Activated naive CD8-positive, alpha-beta T cell treated with anti-CD3 and anti-CD28 coated beads, Interleukin-2, amount 50 U/mL, for 24 hours (primary cell): ENCODE data around the gene UROC1.
A peak's percentile ranks its signal among the peaks of the same experiment; 100 is the strongest.

Experiments
- ATAC-seq: fragments of 150-1000 bp; cut with Tn5 transposase; one replicate; pipeline ENCODE4 v1.10.0; 2021
- DNase-seq: peaks from one replicate; pipeline ENCODE4 v3.0.0; 2021
- H3K27ac Mint-ChIP-seq: one replicate; pipeline ENCODE4 v1.8.0; 2021; ENCODE audit warnings: mild to moderate bottlenecking, mixed read lengths
- H3K27me3 Mint-ChIP-seq: one replicate; pipeline ENCODE4 v1.8.0; 2021; ENCODE audit warnings: mixed read lengths
- H3K36me3 Mint-ChIP-seq: one replicate; pipeline ENCODE4 v1.8.0; 2021; ENCODE audit warnings: low read depth, mixed read lengths
- H3K4me1 Mint-ChIP-seq: one replicate; pipeline ENCODE4 v1.8.0; 2021; ENCODE audit warnings: mixed read lengths
- H3K4me3 Mint-ChIP-seq: one replicate; pipeline ENCODE4 v1.8.0; 2021; ENCODE audit warnings: mild to moderate bottlenecking, moderate library complexity, mixed read lengths
- H3K9me3 Mint-ChIP-seq: one replicate; pipeline ENCODE4 v1.8.0; 2021; ENCODE audit warnings: mixed read lengths

UROC1 gene

DNA sequence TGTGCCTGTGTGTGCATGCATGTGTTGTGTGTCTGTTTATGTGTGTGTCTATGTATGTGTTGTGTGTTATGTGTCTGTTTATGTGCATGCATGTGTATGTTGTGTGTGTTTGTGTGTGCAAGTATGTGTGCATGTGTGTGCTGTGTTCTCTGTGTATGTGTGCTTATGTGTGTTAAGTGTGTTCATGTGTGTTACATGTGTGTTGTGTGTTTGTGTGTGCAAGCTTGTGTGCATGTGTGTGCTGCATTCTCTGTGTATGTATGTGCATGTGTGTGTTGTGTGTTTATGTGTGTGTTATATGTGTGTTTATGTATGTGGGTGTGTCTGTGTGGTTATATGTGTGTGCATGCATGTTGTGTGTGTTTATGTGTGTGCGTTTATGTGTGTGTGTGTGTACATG is 14.9 kb downstream of the UROC1 start:
- Mint-ChIP-seq H3K4me3 (no peak overlapping the region), H3K27ac (no peak overlapping the region), H3K9me3 (no peaks in the 10 kb centered on the region), H3K4me1 (no peaks in the 10 kb centered on the region), H3K36me3 (no peaks in the 10 kb centered on the region), H3K27me3 (no peaks in the 10 kb centered on the region)
- ATAC-seq, result no peak
- no peak for DNase-seq

DNA sequence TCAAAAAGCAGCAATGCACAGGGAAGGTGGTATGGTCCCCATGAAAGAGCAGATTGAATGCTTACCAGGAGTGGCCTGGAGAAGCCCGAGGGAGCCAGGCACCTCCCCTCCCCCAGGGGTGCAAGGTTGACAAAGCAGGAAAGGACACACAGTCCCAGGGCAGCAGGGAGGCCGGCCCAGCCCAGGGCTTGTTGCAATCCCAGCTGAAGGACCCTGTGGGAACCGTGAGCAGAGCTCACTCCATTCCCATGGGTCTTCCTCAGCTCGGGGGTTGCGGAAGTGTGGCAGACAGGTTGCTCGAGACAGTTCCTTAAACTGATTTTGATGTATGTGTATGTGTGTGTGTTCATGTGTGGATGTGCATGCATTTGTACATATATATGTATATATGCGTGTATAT is 15.8 kb downstream of the UROC1 start:
- ATAC-seq (no peak), DNase-seq (no peak)
- no peak overlapping the region for H3K4me3 Mint-ChIP-seq
- H3K36me3 Mint-ChIP-seq, result no peaks in the 10 kb centered on the region
- H3K27me3 Mint-ChIP-seq, result no peaks in the 10 kb centered on the region
- no peak overlapping the region for H3K27ac Mint-ChIP-seq
- no peaks in the 10 kb centered on the region for H3K9me3 Mint-ChIP-seq
- H3K4me1 Mint-ChIP-seq, result no peaks in the 10 kb centered on the region

DNA sequence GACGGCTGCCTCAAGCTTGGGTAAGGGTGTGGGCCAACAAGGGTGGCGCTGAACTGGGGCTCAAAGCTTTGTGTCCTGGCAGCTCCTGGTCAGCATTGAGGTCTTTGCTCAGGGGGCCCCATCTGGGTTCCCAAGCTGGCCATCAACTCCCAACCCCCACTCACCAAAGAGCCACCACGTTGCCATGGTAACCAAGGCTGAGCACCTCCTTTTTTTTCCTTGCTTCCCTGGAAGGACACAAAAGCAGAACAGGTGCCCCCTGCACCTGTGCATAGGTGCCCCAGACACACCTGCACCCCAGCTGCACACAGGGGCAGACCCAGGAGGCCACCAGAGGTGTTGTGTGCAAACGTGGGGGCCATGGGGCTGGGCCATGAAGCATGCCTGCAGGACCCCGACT is 16.5 kb downstream of the UROC1 start:
- Mint-ChIP-seq H3K36me3 (no peaks in the 10 kb centered on the region), H3K4me3 (no peak overlapping the region), H3K27ac (no peak overlapping the region), H3K27me3 (no peaks in the 10 kb centered on the region), H3K4me1 (no peaks in the 10 kb centered on the region), H3K9me3 (no peaks in the 10 kb centered on the region)
- ATAC-seq (no peak), DNase-seq (no peak)

DNA sequence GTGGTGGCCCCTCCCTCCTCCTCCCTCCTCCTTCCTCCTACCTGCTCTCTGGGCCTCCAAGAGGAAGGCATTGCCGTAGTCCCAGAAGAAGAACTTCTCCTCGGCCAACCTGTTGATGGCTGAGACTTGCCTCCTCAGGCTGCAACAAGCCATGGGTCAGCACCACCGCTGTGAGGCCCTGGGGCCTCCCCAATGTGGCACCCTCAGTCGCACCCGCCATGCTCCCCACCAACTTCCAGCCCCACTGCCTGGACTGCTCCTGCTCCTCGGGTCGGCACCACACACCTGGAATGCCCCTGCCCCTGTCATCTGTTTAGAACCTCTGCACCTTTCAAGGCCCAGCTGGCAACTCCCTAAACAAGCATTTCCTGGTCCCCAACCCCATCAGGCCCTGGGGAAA is 17.6 kb downstream of the UROC1 start:
- DNase-seq (no peak), ATAC-seq (no peak)
- Mint-ChIP-seq H3K4me1 (no peaks in the 10 kb centered on the region), H3K27ac (no peak overlapping the region), H3K4me3 (no peak overlapping the region), H3K27me3 (no peaks in the 10 kb centered on the region), H3K9me3 (no peaks in the 10 kb centered on the region), H3K36me3 (no peaks in the 10 kb centered on the region)

DNA sequence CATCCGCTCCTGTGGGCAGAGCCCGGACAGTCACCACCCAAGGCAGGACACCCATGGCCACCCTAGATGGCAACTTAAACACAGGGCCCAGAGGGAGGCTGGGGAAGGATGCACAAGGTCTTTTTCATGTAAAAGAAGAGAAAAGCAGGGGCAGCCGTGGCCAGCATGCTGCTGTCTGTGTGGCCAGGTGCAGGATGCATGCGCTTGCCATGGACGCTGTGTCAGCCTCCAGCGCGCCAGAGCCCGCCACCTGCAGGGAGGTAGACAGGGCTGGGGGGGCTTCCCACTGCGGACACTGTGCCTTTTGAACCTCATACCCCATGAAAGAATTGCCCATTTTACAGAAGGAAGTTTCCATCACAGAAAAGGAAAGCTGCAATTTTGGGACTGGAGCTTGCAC is 18.2 kb downstream of the UROC1 start:
- ATAC-seq (no peak), DNase-seq (no peak)
- H3K27me3 Mint-ChIP-seq, result no peaks in the 10 kb centered on the region
- H3K4me1 Mint-ChIP-seq, result no peaks in the 10 kb centered on the region
- no peak overlapping the region for H3K4me3 Mint-ChIP-seq
- no peak overlapping the region for H3K27ac Mint-ChIP-seq
- H3K36me3 Mint-ChIP-seq, result no peaks in the 10 kb centered on the region
- no peaks in the 10 kb centered on the region for H3K9me3 Mint-ChIP-seq

DNA sequence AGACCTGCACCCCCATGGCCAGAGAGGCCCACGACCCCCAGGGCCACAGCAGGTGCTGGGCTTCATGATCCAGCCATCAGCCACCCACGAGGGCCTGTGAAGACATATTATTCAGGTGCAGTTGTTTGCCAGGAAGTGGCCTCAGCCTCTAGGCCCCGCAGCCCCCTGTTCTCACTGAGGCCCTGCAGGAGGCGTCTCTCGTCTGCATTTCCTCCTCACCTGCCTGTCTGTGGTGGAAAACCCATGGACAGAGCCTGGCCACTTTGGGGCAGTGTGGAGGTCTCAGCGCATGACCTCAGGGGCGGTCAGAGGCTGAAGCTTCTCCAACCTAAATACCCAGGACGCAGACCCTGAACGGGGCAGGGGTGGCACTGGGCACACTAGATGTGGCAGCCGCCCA is 18.6 kb downstream of the UROC1 start:
- no peak for DNase-seq
- no peaks in the 10 kb centered on the region for H3K36me3 Mint-ChIP-seq
- no peak overlapping the region for H3K4me3 Mint-ChIP-seq
- no peaks in the 10 kb centered on the region for H3K9me3 Mint-ChIP-seq
- H3K27me3 Mint-ChIP-seq, result no peaks in the 10 kb centered on the region
- H3K27ac Mint-ChIP-seq, result no peak overlapping the region
- ATAC-seq, result no peak
- H3K4me1 Mint-ChIP-seq, result no peaks in the 10 kb centered on the region

DNA sequence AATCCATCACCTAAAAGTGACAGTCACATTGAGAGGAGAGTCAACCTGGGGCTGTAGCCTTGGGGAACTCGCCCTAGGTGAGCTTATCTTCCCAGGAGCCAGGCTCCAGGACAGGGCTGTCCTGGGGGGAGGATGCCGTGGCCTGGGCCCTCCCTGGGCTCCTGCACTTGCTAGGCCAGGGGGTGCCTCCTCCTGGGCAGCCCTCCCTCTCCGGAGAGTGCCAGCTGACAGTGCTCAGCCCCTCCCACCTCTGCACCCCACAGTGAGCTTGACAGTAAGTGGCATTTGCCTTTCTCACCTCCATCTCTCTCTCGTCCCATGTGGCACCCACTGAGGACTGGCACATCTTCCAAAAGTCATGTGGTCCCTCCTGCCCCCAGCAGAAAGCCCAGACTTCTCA is 19.1 kb downstream of the UROC1 start:
- no peaks in the 10 kb centered on the region for H3K27me3 Mint-ChIP-seq
- no peaks in the 10 kb centered on the region for H3K36me3 Mint-ChIP-seq
- no peak for DNase-seq

DNA sequence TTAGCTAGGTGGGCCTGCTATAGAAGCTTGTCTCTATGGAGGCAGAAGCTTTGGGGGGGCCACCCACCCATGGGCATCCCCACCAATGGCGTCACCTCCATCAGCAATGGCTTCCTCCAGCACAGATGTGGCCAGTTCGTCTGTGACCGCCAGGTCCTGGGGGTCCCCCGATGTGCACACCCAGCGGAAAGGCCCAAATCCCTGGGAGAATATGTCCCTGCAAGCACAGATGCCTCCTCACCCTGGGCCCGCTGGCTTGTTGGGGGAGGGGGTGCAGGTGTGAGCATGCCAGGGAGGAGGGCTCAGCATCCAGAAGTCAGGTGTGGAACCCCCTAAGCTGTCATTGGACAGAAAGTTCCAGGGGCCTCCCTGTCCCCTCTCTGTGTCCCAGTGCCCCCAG is 19.6 kb downstream of the UROC1 start:
- no peaks in the 10 kb centered on the region for H3K36me3 Mint-ChIP-seq
- no peaks in the 10 kb centered on the region for H3K9me3 Mint-ChIP-seq
- no peaks in the 10 kb centered on the region for H3K27me3 Mint-ChIP-seq
- no peak overlapping the region for H3K27ac Mint-ChIP-seq
- no peak for ATAC-seq
- H3K4me1 Mint-ChIP-seq, result no peaks in the 10 kb centered on the region
- no peak for DNase-seq
- no peak overlapping the region for H3K4me3 Mint-ChIP-seq

More for the DNA sequence above, 19.1 kb downstream of the UROC1 start:
- Mint-ChIP-seq H3K4me1 (no peaks in the 10 kb centered on the region), H3K9me3 (no peaks in the 10 kb centered on the region), H3K27ac (no peak overlapping the region), H3K4me3 (no peak overlapping the region)
- no peak for ATAC-seq

DNA sequence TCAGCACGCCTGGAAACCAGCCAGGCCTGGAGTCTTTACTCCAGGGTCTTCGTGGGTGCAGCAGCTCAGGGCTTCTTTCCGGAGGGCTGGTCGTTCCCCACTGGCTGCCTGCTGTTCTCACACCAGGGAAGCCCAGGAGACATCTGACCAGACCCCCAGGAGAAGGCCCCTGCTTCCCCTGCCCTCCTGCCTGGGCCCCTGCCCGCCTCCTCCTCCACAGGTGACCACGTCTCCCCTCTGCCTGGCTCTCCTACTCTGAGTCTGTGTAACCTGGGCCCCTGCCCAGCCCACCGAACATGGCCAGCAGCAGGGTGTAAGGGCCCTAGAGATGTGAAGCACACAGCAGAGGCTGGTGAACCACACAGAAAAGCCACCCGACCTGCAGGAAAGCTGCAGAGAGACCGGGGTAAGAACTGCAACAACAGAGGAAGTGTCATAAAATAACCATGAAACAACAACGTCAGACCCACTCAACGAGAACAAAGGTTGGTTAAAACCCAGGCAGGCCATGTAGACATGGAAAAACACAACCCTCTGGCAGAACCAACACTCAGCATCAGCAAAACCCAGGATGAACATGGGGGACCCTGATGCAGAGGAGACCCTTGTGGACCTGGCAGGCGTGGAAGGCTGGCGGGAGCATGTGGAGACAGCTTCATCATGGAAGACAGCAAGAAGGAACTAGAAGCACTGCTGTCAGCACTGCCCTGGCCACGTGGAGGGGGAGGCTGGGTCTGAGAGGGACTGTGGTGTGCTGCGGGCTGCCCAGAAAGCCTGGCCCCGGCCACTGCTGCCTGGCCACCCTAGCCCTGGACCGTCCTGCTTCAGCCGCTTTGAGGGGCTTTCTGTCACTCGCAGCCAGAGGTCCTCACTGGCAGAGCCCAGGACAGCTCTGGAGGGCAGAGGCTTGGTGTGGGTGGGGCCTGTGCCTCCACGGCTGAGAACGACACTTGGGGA is 20.4 kb downstream of the UROC1 start:
- no peaks in the 10 kb centered on the region for H3K36me3 Mint-ChIP-seq
- no peaks in the 10 kb centered on the region for H3K4me1 Mint-ChIP-seq
- H3K9me3 Mint-ChIP-seq, result no peaks in the 10 kb centered on the region
- no peak overlapping the region for H3K4me3 Mint-ChIP-seq
- no peak for DNase-seq
- no peak for ATAC-seq
- H3K27ac Mint-ChIP-seq, result no peak overlapping the region
- H3K27me3 Mint-ChIP-seq, result no peaks in the 10 kb centered on the region

DNA sequence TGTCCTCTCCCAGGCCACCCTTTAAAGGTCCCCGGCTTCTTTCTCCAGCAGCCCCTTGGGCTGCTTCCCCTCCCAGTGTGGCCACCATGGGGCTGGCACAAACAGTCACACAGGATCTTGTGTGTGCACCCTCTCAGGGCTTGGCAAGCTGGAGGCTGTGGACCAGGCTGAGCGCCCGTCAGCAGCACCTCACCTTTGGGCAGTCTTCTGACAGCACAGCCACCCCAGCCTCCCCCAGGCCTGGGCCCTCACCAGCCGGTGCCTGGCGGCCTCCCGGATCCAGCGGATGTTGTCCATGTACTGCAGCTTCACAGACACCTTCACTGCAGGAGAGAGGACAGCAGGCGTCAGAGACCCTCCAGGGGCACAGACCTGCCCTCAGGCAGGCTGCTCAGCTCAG is 21.8 kb downstream of the UROC1 start:
- ATAC-seq (no peak), DNase-seq (no peak)
- Mint-ChIP-seq H3K4me1 (no peaks in the 10 kb centered on the region), H3K9me3 (no peaks in the 10 kb centered on the region), H3K36me3 (no peaks in the 10 kb centered on the region), H3K4me3 (no peak overlapping the region), H3K27ac (no peak overlapping the region), H3K27me3 (no peaks in the 10 kb centered on the region)

DNA sequence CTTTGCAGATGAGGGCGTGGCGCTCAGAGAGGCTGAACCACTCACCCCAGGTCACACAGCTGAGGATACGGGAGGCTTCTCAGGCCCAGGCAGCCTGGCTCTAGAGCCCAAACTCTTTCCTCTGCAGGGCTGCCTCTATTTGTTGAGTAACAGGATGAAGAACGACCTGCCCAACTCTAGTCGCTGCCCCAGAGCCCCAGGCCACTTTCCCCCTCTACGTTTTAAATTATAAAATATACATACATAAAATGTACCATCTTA is 22.7 kb downstream of the UROC1 start:
- H3K4me3 Mint-ChIP-seq, result no peak overlapping the region
- H3K4me1 Mint-ChIP-seq, result no peaks in the 10 kb centered on the region
- ATAC-seq (no peak), DNase-seq (no peak)
- H3K27me3 Mint-ChIP-seq, result no peaks in the 10 kb centered on the region
- no peaks in the 10 kb centered on the region for H3K36me3 Mint-ChIP-seq
- no peak overlapping the region for H3K27ac Mint-ChIP-seq
- no peaks in the 10 kb centered on the region for H3K9me3 Mint-ChIP-seq

DNA sequence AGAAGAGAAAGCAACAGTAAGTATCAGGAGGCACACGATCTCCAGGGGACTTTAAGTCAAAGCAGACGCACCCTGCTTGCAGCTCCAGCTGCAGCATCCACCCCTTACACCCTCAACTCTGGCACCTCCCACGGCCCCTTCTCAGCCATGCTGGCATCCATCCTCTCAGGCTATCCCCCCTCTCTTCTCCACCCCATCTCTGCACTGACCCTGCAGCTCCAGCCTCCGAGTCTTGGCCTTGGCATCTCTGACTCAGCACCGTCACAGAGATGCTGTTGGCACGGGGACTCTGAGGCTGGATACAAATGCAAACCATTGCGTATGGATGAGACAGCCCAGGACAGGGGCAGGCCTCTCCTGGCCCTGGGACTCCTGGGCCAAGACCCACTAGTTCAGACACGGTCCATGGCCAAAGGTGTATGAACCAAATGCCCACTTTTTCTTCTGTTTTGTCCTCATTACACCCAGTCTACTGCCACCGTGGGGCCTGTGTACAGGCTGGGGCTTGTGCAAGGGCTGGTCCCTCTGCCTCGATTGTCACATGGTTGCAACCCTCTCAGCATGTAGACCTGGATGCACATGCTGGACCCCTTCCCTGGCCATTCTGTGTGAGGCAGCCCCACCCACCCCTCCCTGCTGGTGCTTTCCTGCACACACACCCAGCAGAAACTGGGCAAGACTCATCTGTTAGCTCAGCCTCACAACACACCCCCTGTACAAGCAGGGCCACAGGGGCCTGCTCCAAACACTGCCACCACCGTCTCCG is 23.2 kb downstream of the UROC1 start:
- ATAC-seq, result peak; percentile 9
- Mint-ChIP-seq H3K9me3 (no peaks in the 10 kb centered on the region), H3K27me3 (no peaks in the 10 kb centered on the region), H3K36me3 (no peaks in the 10 kb centered on the region), H3K4me3 (no peak overlapping the region), H3K4me1 (no peaks in the 10 kb centered on the region), H3K27ac (no peak overlapping the region)
- no peak for DNase-seq

DNA sequence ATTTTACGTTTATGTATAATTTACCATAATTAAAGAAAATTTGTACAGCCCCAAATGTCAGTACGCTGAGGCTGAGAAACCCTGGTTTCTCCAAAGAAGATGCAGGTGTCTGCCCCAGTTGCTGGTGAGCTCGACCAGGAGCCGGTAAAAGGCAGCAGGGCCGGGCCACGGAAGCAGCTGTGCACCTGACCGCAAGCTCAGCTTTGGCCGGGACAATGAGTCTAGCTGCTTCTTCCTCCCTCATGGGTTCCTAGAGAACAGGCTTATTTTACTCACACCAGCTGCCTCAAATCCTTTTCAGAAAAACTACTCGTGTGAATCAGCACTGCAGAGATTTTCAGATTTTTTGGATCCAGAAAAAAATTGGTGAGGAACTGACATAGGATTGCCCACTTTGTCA is 23.8 kb downstream of the UROC1 start:
- ATAC-seq (no peak), DNase-seq (no peak)
- no peaks in the 10 kb centered on the region for H3K9me3 Mint-ChIP-seq
- H3K4me1 Mint-ChIP-seq, result no peaks in the 10 kb centered on the region
- no peaks in the 10 kb centered on the region for H3K36me3 Mint-ChIP-seq
- H3K27me3 Mint-ChIP-seq, result no peaks in the 10 kb centered on the region
- no peak overlapping the region for H3K4me3 Mint-ChIP-seq
- no peak overlapping the region for H3K27ac Mint-ChIP-seq

DNA sequence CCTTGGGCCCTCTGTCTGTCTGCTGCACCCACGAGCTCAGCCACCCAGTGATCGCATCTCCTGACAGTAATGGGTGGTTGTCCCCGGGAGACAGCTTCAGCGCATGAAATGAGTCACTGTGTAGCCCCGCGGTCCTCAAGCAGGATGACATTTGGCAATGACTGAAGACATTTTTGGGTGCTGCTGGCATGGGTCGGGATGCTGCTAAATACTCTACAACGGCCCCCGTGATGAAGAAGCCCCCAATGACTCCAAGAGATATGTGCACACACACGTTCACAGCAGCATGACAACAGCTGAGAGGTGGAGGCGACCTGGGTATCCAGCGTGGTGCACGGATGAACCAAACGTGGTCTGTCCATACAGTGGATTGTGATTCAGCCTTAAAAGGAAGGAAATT is 24.5 kb downstream of the UROC1 start:
- Mint-ChIP-seq H3K4me1 (no peaks in the 10 kb centered on the region), H3K4me3 (no peak overlapping the region), H3K9me3 (no peaks in the 10 kb centered on the region), H3K36me3 (no peaks in the 10 kb centered on the region), H3K27ac (no peak overlapping the region), H3K27me3 (no peaks in the 10 kb centered on the region)
- ATAC-seq (no peak), DNase-seq (no peak)

DNA sequence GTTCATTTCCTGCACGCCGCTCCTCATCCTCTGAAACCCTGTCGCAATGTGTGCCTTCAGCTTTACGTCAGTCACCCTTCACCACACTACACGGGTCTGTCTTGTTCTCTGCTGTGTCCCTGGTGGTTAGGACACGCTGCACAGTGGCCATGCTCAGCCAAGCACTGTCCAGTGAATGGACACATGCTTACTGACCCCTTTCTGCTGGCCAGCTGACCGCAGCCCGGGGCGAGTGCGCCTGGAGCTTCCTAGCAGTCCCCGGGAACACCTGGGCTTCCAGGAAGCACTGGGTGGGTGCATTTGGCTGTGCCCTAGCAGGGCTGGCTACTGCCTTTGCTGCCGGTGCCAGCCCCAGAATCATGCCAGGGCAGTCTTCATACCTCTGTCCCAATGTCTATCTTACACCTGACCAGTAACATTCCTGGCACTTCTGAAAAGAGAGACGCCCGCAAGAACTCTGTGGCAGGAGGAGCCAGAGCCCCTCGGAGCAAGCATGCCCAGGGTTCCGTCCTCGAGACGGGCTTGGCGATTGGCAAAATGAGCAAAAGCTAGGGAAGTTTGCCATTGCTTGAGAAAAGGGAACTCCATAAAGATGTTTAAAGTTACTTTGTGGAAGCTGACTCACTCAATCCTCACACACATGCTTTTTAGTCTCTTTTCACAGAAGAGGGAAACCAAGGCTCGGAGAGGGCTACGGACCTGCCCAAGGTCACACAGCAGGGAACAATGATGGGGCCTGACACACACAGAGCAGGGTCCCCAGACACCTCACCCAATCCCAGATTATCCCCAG is 26.2 kb downstream of the UROC1 start:
- no peak overlapping the region for H3K4me3 Mint-ChIP-seq

More for the DNA sequence above, 26.2 kb downstream of the UROC1 start:
- H3K27me3 Mint-ChIP-seq, result no peaks in the 10 kb centered on the region
- no peaks in the 10 kb centered on the region for H3K36me3 Mint-ChIP-seq
- DNase-seq, result no peak
- H3K9me3 Mint-ChIP-seq, result no peaks in the 10 kb centered on the region
- ATAC-seq, result no peak
- no peak overlapping the region for H3K27ac Mint-ChIP-seq
- peaks cover 9% of the 10 kb centered on the region for H3K4me1 Mint-ChIP-seq
